Stimulated activated CD4-positive, alpha-beta T cell treated with anti-CD3 and anti-CD28 coated beads, TNF-alpha, amount 100 ng/mL, for 1 hour (primary cell): ENCODE results near the gene VPS26B.
"Not testable (repeated sequence)": the region's sequence is repeated elsewhere in the genome, so short reads cannot be mapped to it uniquely, and the experiment has no call there.

Experiments
- DNase-seq, 3 donors: peaks; one replicate each; pipeline ENCODE4 v3.0.0-alpha.2; 2020; ENCODE audit warnings: low read depth in 3 of 3, low spot score in 1 of 3

VPS26B gene

DNA sequence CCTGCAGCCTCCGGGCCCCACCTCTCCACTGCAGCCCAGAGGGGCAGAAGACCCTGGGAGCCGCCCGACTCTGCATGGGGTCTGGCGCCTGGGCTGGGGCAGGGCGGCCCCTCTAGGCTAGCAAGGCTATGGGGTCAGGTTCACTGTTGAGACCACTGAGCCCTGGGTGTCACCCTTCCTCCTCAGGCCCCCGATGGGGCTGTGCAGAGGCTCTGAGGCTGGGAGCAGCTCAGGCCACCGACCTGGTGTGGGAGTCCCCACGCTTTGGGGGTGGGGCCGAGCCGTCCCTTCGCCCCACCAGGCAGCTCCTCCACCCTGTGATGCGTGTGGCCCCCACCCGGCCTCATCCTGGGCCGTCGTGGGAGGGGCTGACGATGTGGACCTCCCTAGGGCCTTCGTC, 57.2 kb downstream of the VPS26B start:
- not testable (repeated sequence) for DNase-seq

GRCh38 chr11:134282121-134283045, 57.9 kb downstream of the VPS26B start:
- no peak for DNase-seq

- no peak for DNase-seq
These were observed 59.2 kb downstream of the VPS26B start for GRCh38 chr11:134283461-134284230.

GRCh38 chr11:134284349-134284748, 59.9 kb downstream of the VPS26B start:
- not testable (repeated sequence) for DNase-seq

DNA sequence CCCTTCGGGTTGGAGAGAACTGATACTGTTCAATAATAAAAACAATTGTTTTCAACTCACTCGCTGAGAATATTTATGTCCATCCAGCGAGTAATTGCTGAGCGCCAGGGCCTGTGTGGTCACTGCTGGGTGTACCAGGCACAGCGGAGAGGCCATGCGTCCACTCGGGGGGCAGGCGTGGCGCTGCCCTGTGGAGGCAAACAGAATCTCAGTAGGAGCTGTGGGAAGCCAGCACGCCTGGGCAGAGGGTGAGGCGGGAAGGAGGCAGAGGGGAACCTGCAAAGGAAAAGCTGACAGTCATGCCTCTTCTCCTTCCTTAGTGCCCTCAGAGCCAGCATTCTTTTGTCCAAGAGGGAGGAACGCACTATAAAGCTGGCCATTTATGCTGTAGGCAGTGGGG, 63.1 kb downstream of the VPS26B start:
- DNase-seq: no peak

DNA sequence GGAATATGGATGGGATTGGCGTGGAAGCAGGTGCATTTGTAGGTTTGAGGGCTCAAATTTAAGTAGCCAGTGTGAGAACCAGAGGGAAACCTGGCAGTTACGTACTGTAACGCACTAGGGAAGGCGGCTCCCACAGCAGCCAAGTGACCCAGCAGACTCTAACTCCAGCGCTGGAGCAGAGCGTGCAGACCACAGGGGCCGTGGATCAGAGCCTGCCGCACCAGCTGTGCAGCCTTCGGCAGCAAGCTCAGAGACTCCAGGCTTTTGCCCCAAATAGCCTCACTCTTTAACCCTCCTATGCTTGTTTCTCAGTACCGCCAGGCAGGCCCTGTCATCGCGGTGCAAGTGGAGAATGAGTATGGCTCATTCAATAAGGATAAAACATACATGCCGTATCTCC, 64.0 kb downstream of the VPS26B start:
- DNase-seq: no peak

DNA sequence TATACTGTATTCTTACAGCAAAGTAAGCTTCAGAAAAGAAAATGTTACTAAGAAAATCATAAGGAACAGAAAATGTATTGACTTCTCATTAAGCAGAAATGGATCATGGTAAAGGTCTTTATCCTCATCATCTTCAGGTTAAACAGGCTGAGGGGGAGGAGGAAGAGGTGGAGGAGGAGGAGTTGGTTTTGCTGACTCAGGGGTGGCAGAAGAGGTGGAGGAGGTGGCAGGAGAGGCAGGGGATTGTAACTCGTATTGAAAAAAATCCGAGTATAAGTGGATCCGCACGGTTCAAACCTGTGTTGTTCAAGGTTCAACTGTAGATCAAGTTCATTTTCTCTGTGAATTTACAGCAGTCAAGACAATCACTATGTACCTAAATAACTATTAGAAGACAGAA, 64.7 kb downstream of the VPS26B start:
- DNase-seq: no peak

DNA sequence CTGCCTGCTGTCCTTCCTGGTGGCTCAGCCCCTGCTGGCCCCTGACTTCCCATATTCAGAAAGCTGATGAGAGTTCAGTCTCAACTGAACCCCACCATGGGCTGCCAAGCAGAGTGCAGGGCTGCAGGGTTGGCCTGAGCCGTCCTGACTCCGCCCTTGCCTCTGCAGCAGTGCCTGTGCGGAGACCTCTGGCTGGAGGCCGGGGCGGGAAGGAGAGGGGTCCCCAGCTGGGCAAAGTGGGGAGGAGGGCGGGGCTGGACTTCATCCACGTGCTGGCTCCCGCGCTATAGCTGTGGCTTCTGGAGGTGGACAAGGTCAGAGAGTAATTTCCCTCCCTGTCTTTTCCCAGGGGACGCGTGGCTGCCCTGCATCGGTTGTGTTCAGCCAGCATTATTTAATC, 65.3 kb downstream of the VPS26B start:
- no peak for DNase-seq

GRCh38 chr11:134290646-134291045, 66.2 kb downstream of the VPS26B start:
- no peak for DNase-seq

GRCh38 chr11:134291196-134291595, 66.7 kb downstream of the VPS26B start:
- DNase-seq: no peak

- no peak for DNase-seq
These were observed 68.2 kb downstream of the VPS26B start for GRCh38 chr11:134292661-134293060.

- no peak for DNase-seq
These were observed 68.9 kb downstream of the VPS26B start for GRCh38 chr11:134293119-134294113.

DNA sequence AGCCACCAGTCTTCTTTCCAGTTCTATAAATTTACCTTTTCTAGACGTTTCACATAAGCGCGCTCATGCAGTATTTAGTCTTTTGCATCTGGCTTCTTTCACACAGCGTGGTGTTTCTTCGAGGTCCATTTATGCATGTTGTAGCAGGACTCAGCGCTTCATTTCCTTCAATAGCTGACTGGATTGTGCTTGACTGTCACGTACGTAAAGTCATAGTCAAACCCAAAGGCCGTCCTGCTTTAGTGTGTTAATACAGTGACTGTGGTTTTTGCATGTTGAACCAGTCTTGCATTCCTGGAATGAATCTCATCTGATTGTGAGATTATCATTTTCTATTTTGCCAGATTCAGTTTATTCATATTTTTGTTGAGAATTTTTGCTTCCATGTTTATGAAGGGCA, 70.2 kb downstream of the VPS26B start:
- DNase-seq: no peak
